ENCODE results near the gene GNAL.

Gene GNAL

GRCh38 chr18:11761553-11761952 lies 72.5 kb downstream of the GNAL start:
- peak; percentile 12 for DNase-seq (ENCODE audit: low spot score)

- DNase-seq (ENCODE audit: low spot score): no peak
These were observed 73.4 kb downstream of the GNAL start for GRCh38 chr18:11762429-11762828.

- no peak for DNase-seq (ENCODE audit: low spot score)
These were observed 78.3 kb downstream of the GNAL start for GRCh38 chr18:11767329-11767728.

GRCh38 chr18:11767935-11768334 lies 78.9 kb downstream of the GNAL start:
- DNase-seq (ENCODE audit: low spot score): no peak

- DNase-seq (ENCODE audit: low spot score): no peak
These were observed 86.5 kb downstream of the GNAL start for GRCh38 chr18:11775436-11776174.

- no peak for DNase-seq (ENCODE audit: low spot score)
These were observed 91.0 kb downstream of the GNAL start for GRCh38 chr18:11780042-11780441.

- DNase-seq (ENCODE audit: low spot score): no peak
These were observed 94.8 kb downstream of the GNAL start for GRCh38 chr18:11783716-11784331.

GRCh38 chr18:11784674-11785304 lies 95.7 kb downstream of the GNAL start:
- no peak for DNase-seq (ENCODE audit: low spot score)

GRCh38 chr18:11785444-11786055 lies 96.5 kb downstream of the GNAL start:
- no peak for DNase-seq (ENCODE audit: low spot score)

GRCh38 chr18:11789716-11790510 lies 100.8 kb downstream of the GNAL start:
- no peak for DNase-seq (ENCODE audit: low spot score)

- DNase-seq (ENCODE audit: low spot score): no peak
These were observed 102.1 kb downstream of the GNAL start for GRCh38 chr18:11791131-11791530.

GRCh38 chr18:11792632-11793031 lies 103.6 kb downstream of the GNAL start:
- no peak for DNase-seq (ENCODE audit: low spot score)

- DNase-seq (ENCODE audit: low spot score): no peak
These were observed 105.1 kb downstream of the GNAL start for GRCh38 chr18:11794195-11794594.

GRCh38 chr18:11795916-11796315 lies 106.9 kb downstream of the GNAL start:
- no peak for DNase-seq (ENCODE audit: low spot score)

GRCh38 chr18:11798271-11798670 lies 109.2 kb downstream of the GNAL start:
- DNase-seq (ENCODE audit: low spot score): no peak

GRCh38 chr18:11799066-11799465 lies 110.0 kb downstream of the GNAL start:
- DNase-seq (ENCODE audit: low spot score): no peak

- no peak for DNase-seq (ENCODE audit: low spot score)
These were observed 111.7 kb downstream of the GNAL start for GRCh38 chr18:11800566-11801334.

GRCh38 chr18:11801573-11801972 lies 112.5 kb downstream of the GNAL start:
- no peak for DNase-seq (ENCODE audit: low spot score)

- DNase-seq (ENCODE audit: low spot score): no peak
These were observed 113.1 kb downstream of the GNAL start for GRCh38 chr18:11802158-11802557.

GRCh38 chr18:11802586-11802985 lies 113.5 kb downstream of the GNAL start:
- DNase-seq (ENCODE audit: low spot score): no peak

GRCh38 chr18:11807233-11807632 lies 118.2 kb downstream of the GNAL start:
- DNase-seq (ENCODE audit: low spot score): peak; percentile 23

All from kidney tubule cell (primary cell).